GM12878 (cell line): ENCODE data around the gene PSMB7. TPM values are rescaled to one million over a fixed set of nuclear protein-coding genes. Genes with fewer than 3 reads are reported as not detected.

Experiments used
- ATF3 ChIP-seq: IDR thresholded peaks from 2 replicates; pipeline ENCODE4 v1.6.1; 2011; ENCODE audit warnings: low read depth, mild to moderate bottlenecking, low read length, moderate library complexity, borderline replicate concordance; ENCODE audit errors: extremely low read depth
- MYB ChIP-seq: fragments of 150-350 bp; IDR thresholded peaks from 2 replicates; pipeline ENCODE4 v1.6.1; 2014; ENCODE audit warnings: mild to moderate bottlenecking, low read depth, low read length, borderline replicate concordance
- PRDM15 ChIP-seq: fragments of 450-650 bp; formaldehyde crosslinking; IDR thresholded peaks from 2 replicates; pipeline ENCODE4 v1.4.0; 2020; ENCODE audit warnings: mild to moderate bottlenecking, moderate library complexity
- SIX5 ChIP-seq: IDR thresholded peaks from 2 replicates; pipeline ENCODE4 v1.6.1; 2011; ENCODE audit warnings: mild to moderate bottlenecking, low read depth, low read length, moderate library complexity; ENCODE audit not compliant: severe bottlenecking
- SKIL ChIP-seq: fragments of 450-650 bp; IDR thresholded peaks from 2 replicates; pipeline ENCODE4 v1.6.1; 2017; ENCODE audit warnings: mild to moderate bottlenecking, low read depth, inconsistent platforms; ENCODE audit not compliant: poor library complexity, severe bottlenecking
- STAT3 ChIP-seq: IDR thresholded peaks from 2 replicates; pipeline ENCODE4 v1.6.1; 2011; ENCODE audit warnings: low read depth, low read length, improper control_type of control experiment
- polyA plus RNA-seq, 11 experiments: library from polyadenylated mRNA; depleted of rRNA in 4 of 11; unstranded in 6 of 11; stranded (reverse) in 5 of 11; fragments of >200 nt; fragmentation: Nextera tagmentation in 4 of 11; fragmentation: Illumina TruSeq in 1 of 11; extraction: Ambion mirVana in 4 of 11; extraction: Trizol in 1 of 11; gene quantifications; 1 replicate in 1 of 11; 2 replicates in 10 of 11; pipeline versions ENCODE4 v1.2.1 to v1.2.3, GENCODE V29; 2011 to 2016; ENCODE audit warnings: inconsistent platforms in 2 of 11, missing spikeins in 2 of 11, low read depth in 1 of 11
- total RNA-seq, 4 experiments: library from RNA; depleted of rRNA in 3 of 4; stranded (reverse); fragments of >200 nt in 3 of 4; fragmentation: Illumina TruSeq in 1 of 4; extraction: Trizol in 1 of 4; gene quantifications; 2 replicates each; pipeline versions ENCODE4 v1.2.1 to v1.2.3, GENCODE V29; 2013 to 2021
- TF ChIP-seq, protein P1 (sequence below): fragments of 150-350 bp; IDR thresholded peaks from 2 replicates; pipeline ENCODE4 v1.6.1; 2016; ENCODE audit warnings: low read depth, low read length
- TF ChIP-seq, protein P2 (sequence below): fragments of 450-650 bp; IDR thresholded peaks from 2 replicates; pipeline ENCODE4 v1.6.1; 2017; ENCODE audit warnings: mild to moderate bottlenecking, moderate library complexity

Gene PSMB7
- total and polyA plus RNA-seq, 10 of the 15 experiments (the other 5 are each of a cell fraction or from before 2014, with no cell fraction given), result 174 to 564 (median 268) TPM

- TF ChIP-seq, protein P1, sequence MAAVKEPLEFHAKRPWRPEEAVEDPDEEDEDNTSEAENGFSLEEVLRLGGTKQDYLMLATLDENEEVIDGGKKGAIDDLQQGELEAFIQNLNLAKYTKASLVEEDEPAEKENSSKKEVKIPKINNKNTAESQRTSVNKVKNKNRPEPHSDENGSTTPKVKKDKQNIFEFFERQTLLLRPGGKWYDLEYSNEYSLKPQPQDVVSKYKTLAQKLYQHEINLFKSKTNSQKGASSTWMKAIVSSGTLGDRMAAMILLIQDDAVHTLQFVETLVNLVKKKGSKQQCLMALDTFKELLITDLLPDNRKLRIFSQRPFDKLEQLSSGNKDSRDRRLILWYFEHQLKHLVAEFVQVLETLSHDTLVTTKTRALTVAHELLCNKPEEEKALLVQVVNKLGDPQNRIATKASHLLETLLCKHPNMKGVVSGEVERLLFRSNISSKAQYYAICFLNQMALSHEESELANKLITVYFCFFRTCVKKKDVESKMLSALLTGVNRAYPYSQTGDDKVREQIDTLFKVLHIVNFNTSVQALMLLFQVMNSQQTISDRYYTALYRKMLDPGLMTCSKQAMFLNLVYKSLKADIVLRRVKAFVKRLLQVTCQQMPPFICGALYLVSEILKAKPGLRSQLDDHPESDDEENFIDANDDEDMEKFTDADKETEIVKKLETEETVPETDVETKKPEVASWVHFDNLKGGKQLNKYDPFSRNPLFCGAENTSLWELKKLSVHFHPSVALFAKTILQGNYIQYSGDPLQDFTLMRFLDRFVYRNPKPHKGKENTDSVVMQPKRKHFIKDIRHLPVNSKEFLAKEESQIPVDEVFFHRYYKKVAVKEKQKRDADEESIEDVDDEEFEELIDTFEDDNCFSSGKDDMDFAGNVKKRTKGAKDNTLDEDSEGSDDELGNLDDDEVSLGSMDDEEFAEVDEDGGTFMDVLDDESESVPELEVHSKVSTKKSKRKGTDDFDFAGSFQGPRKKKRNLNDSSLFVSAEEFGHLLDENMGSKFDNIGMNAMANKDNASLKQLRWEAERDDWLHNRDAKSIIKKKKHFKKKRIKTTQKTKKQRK, result no peak
- TF ChIP-seq SIX5, result no peak
- TF ChIP-seq ATF3, result no peak
- no peak for TF ChIP-seq SKIL
- TF ChIP-seq MYB, result no peak
- TF ChIP-seq PRDM15, result no peak
- TF ChIP-seq, protein P2, sequence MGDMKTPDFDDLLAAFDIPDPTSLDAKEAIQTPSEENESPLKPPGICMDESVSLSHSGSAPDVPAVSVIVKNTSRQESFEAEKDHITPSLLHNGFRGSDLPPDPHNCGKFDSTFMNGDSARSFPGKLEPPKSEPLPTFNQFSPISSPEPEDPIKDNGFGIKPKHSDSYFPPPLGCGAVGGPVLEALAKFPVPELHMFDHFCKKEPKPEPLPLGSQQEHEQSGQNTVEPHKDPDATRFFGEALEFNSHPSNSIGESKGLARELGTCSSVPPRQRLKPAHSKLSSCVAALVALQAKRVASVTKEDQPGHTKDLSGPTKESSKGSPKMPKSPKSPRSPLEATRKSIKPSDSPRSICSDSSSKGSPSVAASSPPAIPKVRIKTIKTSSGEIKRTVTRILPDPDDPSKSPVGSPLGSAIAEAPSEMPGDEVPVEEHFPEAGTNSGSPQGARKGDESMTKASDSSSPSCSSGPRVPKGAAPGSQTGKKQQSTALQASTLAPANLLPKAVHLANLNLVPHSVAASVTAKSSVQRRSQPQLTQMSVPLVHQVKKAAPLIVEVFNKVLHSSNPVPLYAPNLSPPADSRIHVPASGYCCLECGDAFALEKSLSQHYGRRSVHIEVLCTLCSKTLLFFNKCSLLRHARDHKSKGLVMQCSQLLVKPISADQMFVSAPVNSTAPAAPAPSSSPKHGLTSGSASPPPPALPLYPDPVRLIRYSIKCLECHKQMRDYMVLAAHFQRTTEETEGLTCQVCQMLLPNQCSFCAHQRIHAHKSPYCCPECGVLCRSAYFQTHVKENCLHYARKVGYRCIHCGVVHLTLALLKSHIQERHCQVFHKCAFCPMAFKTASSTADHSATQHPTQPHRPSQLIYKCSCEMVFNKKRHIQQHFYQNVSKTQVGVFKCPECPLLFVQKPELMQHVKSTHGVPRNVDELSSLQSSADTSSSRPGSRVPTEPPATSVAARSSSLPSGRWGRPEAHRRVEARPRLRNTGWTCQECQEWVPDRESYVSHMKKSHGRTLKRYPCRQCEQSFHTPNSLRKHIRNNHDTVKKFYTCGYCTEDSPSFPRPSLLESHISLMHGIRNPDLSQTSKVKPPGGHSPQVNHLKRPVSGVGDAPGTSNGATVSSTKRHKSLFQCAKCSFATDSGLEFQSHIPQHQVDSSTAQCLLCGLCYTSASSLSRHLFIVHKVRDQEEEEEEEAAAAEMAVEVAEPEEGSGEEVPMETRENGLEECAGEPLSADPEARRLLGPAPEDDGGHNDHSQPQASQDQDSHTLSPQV, result no peak
- TF ChIP-seq STAT3, result no peak
These were observed 13.7 kb upstream of the PSMB7 start (continued) for GRCh38 chr9:124428751-124429529.
